Upper lobe of left lung (tissue), 6 donors: ENCODE results near the gene NFRKB. TPM values are rescaled to one million over a fixed set of nuclear protein-coding genes. Genes with fewer than 3 reads are reported as not detected.

Experiments used
- ATAC-seq, 2 donors: fragments of 200-7000 bp; cut with Tn5 transposase; one replicate each; pipeline ENCODE4 v1.9.1; 2022; ENCODE audit warnings: mild to moderate bottlenecking in 2 of 2, moderate library complexity in 2 of 2; ENCODE audit not compliant: low FRiP score in 2 of 2
- DNase-seq, 2 donors: peaks; one replicate each; pipeline ENCODE4 v3.0.0-alpha.2; 2019 to 2020
- H3K27ac ChIP-seq, 4 donors: fragments of 200-600 bp; sonication (generic); one replicate each; pipeline ENCODE4 v1.5.1; 2016 to 2019
- H3K27me3 ChIP-seq, 4 donors: fragments of 200-600 bp; sonication (generic); one replicate each; pipeline ENCODE4 v1.5.1; 2017 to 2019
- H3K36me3 ChIP-seq, 4 donors: fragments of 200-600 bp; sonication (generic); one replicate each; pipeline ENCODE4 v1.5.1; 2016 to 2019
- H3K4me1 ChIP-seq, 4 donors: fragments of 200-600 bp; sonication (generic); one replicate each; pipeline ENCODE4 v1.5.1; 2018 to 2019
- H3K4me3 ChIP-seq, 4 donors: fragments of 200-600 bp; sonication (generic); one replicate each; pipeline ENCODE4 v1.5.1; 2017 to 2019; ENCODE audit warnings: mild to moderate bottlenecking in 2 of 4, moderate library complexity in 1 of 4
- H3K9me3 ChIP-seq, 4 donors: fragments of 200-600 bp; sonication (generic); one replicate each; pipeline ENCODE4 v1.5.1; 2018 to 2019
- CTCF ChIP-seq, 6 experiments: fragments of 450-650 bp in 4 of 6; fragments of 200-600 bp in 2 of 6; sonication (generic) in 2 of 6; IDR thresholded peaks; one replicate each; pipeline ENCODE4 v1.5.1; 2016 to 2019; ENCODE audit warnings: antibody characterized with exemption in 6 of 6
- EP300 ChIP-seq, 4 donors: sonication (generic); formaldehyde crosslinking; IDR thresholded peaks; one replicate each; pipeline ENCODE4 v1.5.1; 2017; ENCODE audit warnings: antibody characterized with exemption in 4 of 4, control low read depth in 2 of 4
- POLR2A ChIP-seq, 4 donors: fragments of 450-650 bp; IDR thresholded peaks; one replicate each; pipeline ENCODE4 v1.5.1; 2016 to 2017; ENCODE audit warnings: antibody characterized with exemption in 4 of 4, mild to moderate bottlenecking in 2 of 4
- POLR2AphosphoS5 ChIP-seq, 2 donors: sonication (generic); formaldehyde crosslinking; IDR thresholded peaks; one replicate each; pipeline ENCODE4 v1.5.1; 2017; ENCODE audit warnings: antibody characterized with exemption in 2 of 2
- WGBS, 2 donors: methylation state at CpG; one replicate each; pipeline ENCODE4 v1.1.5; 2017 to 2018; 5-methylcytosine and 5-hydroxymethylcytosine counted together
- total RNA-seq, 6 donors: library from RNA; depleted of rRNA in 4 of 6; stranded (reverse); fragments of >200 nt in 4 of 6; gene quantifications; one replicate each; pipeline versions ENCODE4 v1.1.0 to v1.2.1, GENCODE V29; 2016 to 2021
- donor health status: DM: no; HTN: no; CAD: no; lungs with moderate emphysema.
- donor health status: DM: no; HTN: yes; CAD: no; lungs with severe emphysema.

NFRKB gene
- total RNA-seq, 6 donors from 2014 or later: 22.0 to 57.6 (median 28.6) TPM

GRCh38 chr11:129856036-129856435 is 39.3 kb downstream of the NFRKB start:
- Histone ChIP-seq H3K27ac (no peak overlapping the region), H3K36me3 (peaks cover 0 to 24% (median 6%) of the 10 kb centered on the region in 4 donors), H3K4me3 (no peak overlapping the region), H3K4me1 (peaks cover 9 to 17% (median 14%) of the 10 kb centered on the region in 4 donors), H3K27me3 (no peaks in the 10 kb centered on the region), H3K9me3 (no peaks in the 10 kb centered on the region)
- no peak for ATAC-seq
- WGBS, 2 donors: 88 to 91% methylated on average over 8 of the region's 8 CpGs
- no peak for TF ChIP-seq POLR2A (IDR thresholded peaks at IDR 0.05)
- no peak for TF ChIP-seq CTCF (IDR thresholded peaks at IDR 0.05)
- TF ChIP-seq POLR2AphosphoS5 (IDR thresholded peaks at IDR 0.05): no peak
- no peak for TF ChIP-seq EP300 (IDR thresholded peaks at IDR 0.05)
- DNase-seq: no peak

- ATAC-seq: no peak
Observed at GRCh38 chr11:129855086-129855485, 40.3 kb downstream of the NFRKB start.

GRCh38 chr11:129854232-129854805 is 41.1 kb downstream of the NFRKB start:
- Histone ChIP-seq H3K27me3 (no peaks in the 10 kb centered on the region), H3K36me3 (peaks cover 0 to 10% (median 6%) of the 10 kb centered on the region in 4 donors), H3K27ac (peak overlapping the region in 3 of 4 donors; percentile 1 to 71 (median 70)), H3K4me1 (peaks cover 9 to 17% (median 14%) of the 10 kb centered on the region in 4 donors), H3K4me3 (no peak overlapping the region), H3K9me3 (no peaks in the 10 kb centered on the region)
- WGBS, 2 donors: 77 to 88% methylated on average over 7 of the region's 7 CpGs
- no peak for TF ChIP-seq EP300 (IDR thresholded peaks at IDR 0.05)
- no peak for TF ChIP-seq POLR2A (IDR thresholded peaks at IDR 0.05)
- TF ChIP-seq CTCF (IDR thresholded peaks at IDR 0.05): no peak
- ATAC-seq (peak in 1 of 2 donors; percentile 7), DNase-seq (no peak)

More at GRCh38 chr11:129855086-129855485, 40.3 kb downstream of the NFRKB start:
- Histone ChIP-seq H3K4me1 (peaks cover 9 to 17% (median 14%) of the 10 kb centered on the region in 4 donors), H3K27me3 (no peaks in the 10 kb centered on the region), H3K27ac (no peak overlapping the region), H3K9me3 (no peaks in the 10 kb centered on the region), H3K4me3 (no peak overlapping the region), H3K36me3 (peaks cover 0 to 15% (median 6%) of the 10 kb centered on the region in 4 donors)
- 93 to 94% methylated on average over 10 to 11 of the region's 11 CpGs for WGBS, 2 donors
- no peak for DNase-seq
- no peak for TF ChIP-seq POLR2AphosphoS5 (IDR thresholded peaks at IDR 0.05)
- TF ChIP-seq CTCF (IDR thresholded peaks at IDR 0.05): no peak
- TF ChIP-seq POLR2A (IDR thresholded peaks at IDR 0.05): no peak
- no peak for TF ChIP-seq EP300 (IDR thresholded peaks at IDR 0.05)

- ATAC-seq (peak; percentile 61 to 74), DNase-seq (peak in 1 of 2 donors; percentile 79)
- Histone ChIP-seq H3K27ac (peak overlapping the region; percentile 1 to 71 (median 62)), H3K36me3 (peaks cover 0 to 6% (median 3%) of the 10 kb centered on the region in 4 donors), H3K9me3 (no peaks in the 10 kb centered on the region), H3K4me3 (no peak overlapping the region), H3K4me1 (peaks cover 9 to 17% (median 14%) of the 10 kb centered on the region in 4 donors), H3K27me3 (no peaks in the 10 kb centered on the region)
- 10 to 17% methylated on average over 10 of the region's 10 CpGs for WGBS, 2 donors
- TF ChIP-seq POLR2AphosphoS5 (IDR thresholded peaks at IDR 0.05) (peak in 1 of 2 donors; percentile 23), EP300 (IDR thresholded peaks at IDR 0.05) (peak in 2 of 4 donors; percentile 6 to 27), POLR2A (IDR thresholded peaks at IDR 0.05) (no peak)
Observed at GRCh38 chr11:129853518-129854231, 41.7 kb downstream of the NFRKB start.

GRCh38 chr11:129852125-129852740 is 43.1 kb downstream of the NFRKB start:
- Histone ChIP-seq H3K4me3 (no peak overlapping the region), H3K4me1 (peaks cover 9 to 17% (median 14%) of the 10 kb centered on the region in 4 donors), H3K36me3 (no peaks in the 10 kb centered on the region), H3K9me3 (no peaks in the 10 kb centered on the region), H3K27me3 (no peaks in the 10 kb centered on the region), H3K27ac (no peak overlapping the region)
- 83 to 90% methylated on average over 15 of the region's 15 CpGs for WGBS, 2 donors
- no peak for TF ChIP-seq POLR2A (IDR thresholded peaks at IDR 0.05)
- no peak for TF ChIP-seq CTCF (IDR thresholded peaks at IDR 0.05)
- TF ChIP-seq EP300 (IDR thresholded peaks at IDR 0.05): no peak
- TF ChIP-seq POLR2AphosphoS5 (IDR thresholded peaks at IDR 0.05): no peak
- ATAC-seq (no peak), DNase-seq (no peak)
